Hepatocyte (in vitro differentiated cells): ENCODE data around the gene KCNMA1.

Source experiments
- EZH2 ChIP-seq: fragments of 200-600 bp; sonication (generic); IDR thresholded peaks from 2 replicates; pipeline ENCODE4 v1.6.1; 2016; ENCODE audit warnings: antibody characterized with exemption, mild to moderate bottlenecking, borderline replicate concordance
- EZH2phosphoT487 ChIP-seq: fragments of 200-600 bp; sonication (generic); IDR thresholded peaks from one replicate; pipeline ENCODE4 v1.6.1; 2018; ENCODE audit warnings: antibody characterized with exemption, mild to moderate bottlenecking, low read depth, moderate library complexity; ENCODE audit not compliant: unreplicated experiment, severe bottlenecking
- TF ChIP-seq, protein P1 (sequence below): fragments of 200-600 bp; sonication (generic); IDR thresholded peaks from 2 replicates; pipeline ENCODE4 v1.5.1; 2016; ENCODE audit warnings: antibody characterized with exemption, mild to moderate bottlenecking; ENCODE audit not compliant: poor library complexity

DNA sequence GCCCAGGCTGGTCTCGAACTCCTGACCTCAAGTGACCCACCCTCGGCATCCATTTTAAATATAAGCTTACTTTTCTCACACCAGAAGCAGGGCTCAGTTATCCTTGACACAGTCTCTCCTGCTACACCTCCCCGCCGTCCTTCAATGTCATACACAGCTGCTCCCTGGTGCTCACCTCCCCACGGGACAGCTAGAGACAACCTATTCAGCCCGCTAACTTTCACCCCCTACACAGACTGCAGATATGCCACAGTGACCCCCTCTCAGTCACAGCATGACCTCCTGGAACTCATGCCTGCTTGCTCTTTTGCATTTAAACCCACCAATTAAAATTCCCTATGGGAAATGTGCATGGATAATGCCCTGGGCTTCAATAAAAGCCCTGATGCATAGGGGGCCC, 44.2 kb upstream of the KCNMA1 start:
- TF ChIP-seq EZH2 = no peak
- TF ChIP-seq, protein P1, sequence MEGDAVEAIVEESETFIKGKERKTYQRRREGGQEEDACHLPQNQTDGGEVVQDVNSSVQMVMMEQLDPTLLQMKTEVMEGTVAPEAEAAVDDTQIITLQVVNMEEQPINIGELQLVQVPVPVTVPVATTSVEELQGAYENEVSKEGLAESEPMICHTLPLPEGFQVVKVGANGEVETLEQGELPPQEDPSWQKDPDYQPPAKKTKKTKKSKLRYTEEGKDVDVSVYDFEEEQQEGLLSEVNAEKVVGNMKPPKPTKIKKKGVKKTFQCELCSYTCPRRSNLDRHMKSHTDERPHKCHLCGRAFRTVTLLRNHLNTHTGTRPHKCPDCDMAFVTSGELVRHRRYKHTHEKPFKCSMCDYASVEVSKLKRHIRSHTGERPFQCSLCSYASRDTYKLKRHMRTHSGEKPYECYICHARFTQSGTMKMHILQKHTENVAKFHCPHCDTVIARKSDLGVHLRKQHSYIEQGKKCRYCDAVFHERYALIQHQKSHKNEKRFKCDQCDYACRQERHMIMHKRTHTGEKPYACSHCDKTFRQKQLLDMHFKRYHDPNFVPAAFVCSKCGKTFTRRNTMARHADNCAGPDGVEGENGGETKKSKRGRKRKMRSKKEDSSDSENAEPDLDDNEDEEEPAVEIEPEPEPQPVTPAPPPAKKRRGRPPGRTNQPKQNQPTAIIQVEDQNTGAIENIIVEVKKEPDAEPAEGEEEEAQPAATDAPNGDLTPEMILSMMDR = no peak
- no peak for TF ChIP-seq EZH2phosphoT487
